Measurements from ENCODE around the gene ESPNL. TPM values are rescaled to one million over a fixed set of nuclear protein-coding genes. Genes with fewer than 3 reads are reported as not detected.

The ESPNL gene
- total RNA-seq, 4 donors from 2014 or later, result 0.78 to 1.3 (median 0.83) TPM; not detected in 1

DNA sequence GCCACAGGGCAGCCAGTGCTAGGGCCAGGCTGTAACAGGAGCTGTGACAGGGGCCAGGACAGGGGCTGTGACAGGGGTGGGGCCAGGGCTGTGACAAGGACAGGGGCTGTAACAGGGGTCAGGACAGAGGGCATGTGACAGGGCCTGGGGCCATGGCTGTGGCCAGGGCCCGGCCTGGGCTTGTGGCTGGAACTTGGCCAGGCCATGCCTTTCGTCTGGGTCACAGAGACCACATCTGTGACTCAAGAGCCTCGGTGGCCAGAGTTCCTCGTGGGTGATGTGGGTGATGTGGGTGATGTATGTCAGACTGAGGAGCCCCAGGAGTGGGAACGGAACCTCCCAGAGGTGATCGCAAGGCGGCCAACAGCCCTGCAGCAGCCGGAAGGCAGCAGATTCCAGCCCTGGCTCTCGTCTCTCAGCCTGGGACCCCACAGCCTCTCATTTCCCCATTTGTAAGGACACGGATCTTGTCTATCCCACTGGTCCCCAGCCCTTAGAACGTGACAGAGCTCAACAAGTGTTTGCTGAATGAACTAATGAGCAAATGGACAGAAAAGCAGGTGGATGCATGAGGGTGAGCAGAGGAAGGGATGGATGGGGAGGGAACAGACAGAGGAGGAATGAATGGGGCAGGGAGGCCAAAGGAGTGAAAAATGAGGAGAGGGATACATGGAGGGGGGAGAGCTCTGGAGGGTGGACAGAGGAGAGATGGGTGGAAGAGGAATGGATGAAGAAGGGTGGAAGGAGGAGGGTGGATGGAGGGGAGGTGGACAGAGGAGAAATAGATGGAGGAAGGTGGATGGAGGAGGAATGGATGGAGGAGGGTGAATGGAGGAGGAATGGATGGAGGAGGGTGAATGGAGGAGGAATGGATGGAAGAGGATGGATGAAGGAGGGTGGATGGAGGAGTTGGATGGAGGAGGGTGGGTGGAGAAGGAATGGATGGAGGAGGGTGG is 17.3 kb downstream of the ESPNL start:
- DNase-seq (ENCODE audit: extremely low spot score), result no peak

GRCh38 chr2:238119756-238120462 is 19.8 kb downstream of the ESPNL start:
- Histone ChIP-seq H3K4me3 (no peak overlapping the region), H3K4me1 (peaks cover 0 to 10% (median 2%) of the 10 kb centered on the region in 4 donors), H3K36me3 (no peaks in the 10 kb centered on the region), H3K9me3 (no peaks in the 10 kb centered on the region), H3K27me3 (peaks cover 0 to 24% (median 3%) of the 10 kb centered on the region in 4 donors), H3K27ac (replicated peaks in 1 of 4) (no peak overlapping the region)
- no peak for DNase-seq (ENCODE audit: extremely low spot score)
- intact Hi-C loops (cut with DNase I), result no loop called here
- TF ChIP-seq POLR2A (IDR thresholded peaks at IDR 0.05; ENCODE audit: low read depth) (no peak), EP300 (IDR thresholded peaks at IDR 0.05) (no peak)
- WGBS, result 71% methylated on average over 5 of the region's 15 CpGs

More for the DNA sequence above, 17.3 kb downstream of the ESPNL start:
- TF ChIP-seq CTCF (IDR thresholded peaks at IDR 0.05) (no peak), POLR2A (IDR thresholded peaks at IDR 0.05; ENCODE audit: low read depth) (no peak), EP300 (IDR thresholded peaks at IDR 0.05) (no peak), POLR2AphosphoS5 (IDR thresholded peaks at IDR 0.05) (no peak)
- intact Hi-C loops (cut with DNase I), result no loop called here
- H3K27ac ChIP-seq (replicated peaks in 1 of 4), result no peak overlapping the region
- H3K27me3 ChIP-seq, result peaks cover 0 to 24% (median 3%) of the 10 kb centered on the region in 4 donors
- H3K9me3 ChIP-seq, result peaks cover 0 to 7% (median 5%) of the 10 kb centered on the region in 4 donors
- H3K36me3 ChIP-seq, result no peaks in the 10 kb centered on the region
- peaks cover 0 to 10% (median 2%) of the 10 kb centered on the region in 4 donors for H3K4me1 ChIP-seq
- no peak overlapping the region for H3K4me3 ChIP-seq
- 77% methylated on average over 11 of the region's 11 CpGs for WGBS

DNA sequence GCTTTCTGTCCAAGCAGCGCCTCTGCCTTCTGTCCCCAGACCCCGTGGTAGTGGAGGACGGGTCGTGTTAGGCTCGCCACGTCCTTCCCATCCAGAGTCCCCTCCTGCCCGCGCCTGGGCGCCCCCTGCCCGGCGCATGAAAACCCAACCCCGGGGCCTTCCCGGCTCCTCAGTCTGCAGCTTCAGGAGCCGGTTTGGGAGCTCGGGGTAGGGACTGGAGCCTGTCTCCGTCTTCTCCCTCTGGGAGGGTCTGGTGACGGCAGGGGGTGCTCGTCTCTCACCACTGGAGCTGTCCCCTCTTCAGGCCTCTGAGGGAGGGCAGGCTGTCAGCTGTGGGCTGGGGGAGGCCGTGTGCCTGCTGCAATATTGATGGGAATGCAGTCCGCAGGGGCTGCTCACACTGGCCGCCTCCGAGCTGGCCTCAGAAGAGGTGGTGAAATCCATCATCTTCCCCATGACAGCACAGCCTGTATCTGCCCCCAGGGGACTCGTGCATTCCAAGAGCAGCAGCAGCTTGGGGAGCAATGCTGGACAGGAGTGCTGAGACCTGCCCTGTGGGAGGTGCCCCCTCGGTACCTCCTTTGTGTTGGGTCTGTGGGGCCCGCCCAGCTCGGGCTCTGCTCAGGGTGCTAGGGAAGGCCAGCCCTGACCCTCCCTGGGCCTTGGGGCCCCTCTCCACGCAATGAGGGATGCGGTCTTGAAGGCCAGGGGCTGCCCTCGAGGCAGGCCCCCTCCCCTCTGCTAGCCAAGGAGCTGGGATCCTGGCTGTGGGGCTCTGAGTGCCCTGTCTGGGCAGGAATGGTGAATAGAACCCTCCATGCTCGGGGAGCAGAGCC is 20.5 kb downstream of the ESPNL start:
- intact Hi-C loops (cut with DNase I), result no loop called here
- no peak for TF ChIP-seq POLR2AphosphoS5 (IDR thresholded peaks at IDR 0.05)
- TF ChIP-seq CTCF (IDR thresholded peaks at IDR 0.05), result no peak
- H3K27ac ChIP-seq (replicated peaks in 1 of 4), result no peak overlapping the region
- H3K27me3 ChIP-seq, result peaks cover 0 to 24% (median 3%) of the 10 kb centered on the region in 4 donors
- no peaks in the 10 kb centered on the region for H3K36me3 ChIP-seq
- WGBS, result 26% methylated on average over 16 of the region's 30 CpGs
- no peak for DNase-seq (ENCODE audit: extremely low spot score)
- H3K4me1 ChIP-seq, result peaks cover 0 to 10% (median 2%) of the 10 kb centered on the region in 4 donors
- H3K4me3 ChIP-seq, result no peak overlapping the region
- no peaks in the 10 kb centered on the region for H3K9me3 ChIP-seq

DNA sequence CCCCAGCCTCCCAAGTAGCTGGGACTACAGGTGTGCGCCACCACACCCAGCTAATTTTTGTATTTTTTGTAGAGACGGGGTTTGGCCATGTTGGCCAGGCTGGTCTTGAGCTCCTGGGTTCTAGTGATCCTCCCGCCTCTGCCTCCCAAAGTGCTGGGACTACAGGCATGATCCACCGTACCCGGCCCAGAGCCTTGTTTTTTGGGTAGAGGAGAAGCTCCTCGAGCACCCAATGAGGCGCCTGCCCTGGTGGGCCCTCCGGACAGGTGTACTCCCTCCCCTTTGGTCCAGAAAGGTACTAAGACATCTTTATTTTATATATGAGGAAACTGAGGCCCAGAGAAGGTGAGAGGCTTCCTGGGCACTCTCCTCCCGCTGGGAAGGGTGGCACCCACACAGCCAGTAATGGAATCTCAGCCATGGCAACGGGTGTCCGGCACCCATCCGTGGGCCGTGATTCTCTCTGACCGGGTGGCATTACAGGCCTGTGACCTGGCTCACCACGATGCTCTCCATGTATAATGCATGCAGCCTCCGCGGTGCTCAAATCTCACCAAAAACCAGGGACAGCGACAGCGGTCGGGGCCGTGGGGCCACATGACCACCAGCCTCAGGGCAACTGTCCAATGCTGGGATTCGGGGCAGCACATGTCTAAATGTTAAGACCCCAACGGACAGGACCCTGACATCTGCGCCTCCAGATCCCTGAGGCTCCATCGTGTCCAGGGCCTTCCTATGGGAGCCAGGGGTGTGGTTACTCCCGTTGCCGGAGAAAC is 21.6 kb downstream of the ESPNL start:
- H3K9me3 ChIP-seq, result no peaks in the 10 kb centered on the region
- TF ChIP-seq CTCF (IDR thresholded peaks at IDR 0.05) (no peak), EP300 (IDR thresholded peaks at IDR 0.05) (no peak), POLR2AphosphoS5 (IDR thresholded peaks at IDR 0.05) (no peak), POLR2A (IDR thresholded peaks at IDR 0.05; ENCODE audit: low read depth) (no peak)
- 90% methylated on average over 18 of the region's 27 CpGs for WGBS
- peaks cover 0 to 18% (median 3%) of the 10 kb centered on the region in 4 donors for H3K27me3 ChIP-seq
- peaks cover 0 to 10% (median 2%) of the 10 kb centered on the region in 4 donors for H3K4me1 ChIP-seq
- no peak overlapping the region for H3K4me3 ChIP-seq
- intact Hi-C loops (cut with DNase I), result no loop called here
- no peak overlapping the region for H3K27ac ChIP-seq (replicated peaks in 1 of 4)
- H3K36me3 ChIP-seq, result no peaks in the 10 kb centered on the region
- no peak for DNase-seq (ENCODE audit: extremely low spot score)

All from esophagus muscularis mucosa (tissue), 4 donors.